C1 segment of cervical spinal cord (tissue), 14 donors: ENCODE measurements around the gene MRTFA.

Experiments
- DNase-seq, 14 donors: peaks; one replicate each; lab custom pipeline; 2025; lab: John Stamatoyannopoulos, UW

MRTFA gene

GRCh38 chr22:40432157-40432556, 204.4 kb downstream of the MRTFA start:
- peak in 1 of 14 donors; percentile 47 for DNase-seq

DNA sequence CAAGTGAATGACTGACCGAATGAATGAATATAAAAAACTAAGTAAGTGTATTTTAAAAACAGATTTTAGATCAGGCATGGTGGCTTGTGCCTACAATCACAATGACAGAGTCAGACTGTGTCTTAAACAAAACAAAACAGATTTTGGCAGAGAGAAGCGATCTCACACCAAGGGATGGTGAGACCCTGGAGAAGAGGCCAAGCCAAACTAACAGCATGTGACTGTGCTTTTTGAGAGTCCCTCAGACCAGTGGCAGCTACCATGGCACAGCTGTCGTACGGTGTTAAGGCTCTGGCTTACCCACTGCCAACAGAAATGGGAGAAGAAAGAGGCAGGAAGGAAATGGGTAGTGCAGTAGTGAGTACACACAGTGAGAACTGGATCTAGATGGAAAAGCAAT, 205.5 kb downstream of the MRTFA start:
- DNase-seq, result no peak

DNA sequence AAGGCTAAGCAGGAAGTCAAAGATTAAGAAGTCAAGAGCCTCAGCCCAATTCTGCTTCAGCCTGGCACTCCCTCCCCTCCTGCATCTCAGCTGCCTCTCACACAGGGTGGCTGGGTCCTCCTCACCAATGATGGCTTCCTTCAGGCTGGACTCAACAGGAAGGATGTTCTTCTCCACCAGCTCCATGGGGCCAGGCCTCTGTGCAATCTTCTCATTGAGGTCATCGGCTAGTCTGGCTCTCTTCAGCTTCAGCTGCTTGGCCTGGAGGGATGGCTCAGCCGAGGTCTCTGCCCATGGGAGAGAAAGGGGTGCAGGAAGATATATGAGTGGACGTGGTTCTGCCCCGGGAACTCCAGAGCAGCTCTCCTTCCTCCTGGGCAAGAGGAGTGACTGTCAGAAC, 207.0 kb downstream of the MRTFA start:
- DNase-seq, result no peak

- DNase-seq, result no peak
These were observed 207.7 kb downstream of the MRTFA start for GRCh38 chr22:40428796-40429195.

DNA sequence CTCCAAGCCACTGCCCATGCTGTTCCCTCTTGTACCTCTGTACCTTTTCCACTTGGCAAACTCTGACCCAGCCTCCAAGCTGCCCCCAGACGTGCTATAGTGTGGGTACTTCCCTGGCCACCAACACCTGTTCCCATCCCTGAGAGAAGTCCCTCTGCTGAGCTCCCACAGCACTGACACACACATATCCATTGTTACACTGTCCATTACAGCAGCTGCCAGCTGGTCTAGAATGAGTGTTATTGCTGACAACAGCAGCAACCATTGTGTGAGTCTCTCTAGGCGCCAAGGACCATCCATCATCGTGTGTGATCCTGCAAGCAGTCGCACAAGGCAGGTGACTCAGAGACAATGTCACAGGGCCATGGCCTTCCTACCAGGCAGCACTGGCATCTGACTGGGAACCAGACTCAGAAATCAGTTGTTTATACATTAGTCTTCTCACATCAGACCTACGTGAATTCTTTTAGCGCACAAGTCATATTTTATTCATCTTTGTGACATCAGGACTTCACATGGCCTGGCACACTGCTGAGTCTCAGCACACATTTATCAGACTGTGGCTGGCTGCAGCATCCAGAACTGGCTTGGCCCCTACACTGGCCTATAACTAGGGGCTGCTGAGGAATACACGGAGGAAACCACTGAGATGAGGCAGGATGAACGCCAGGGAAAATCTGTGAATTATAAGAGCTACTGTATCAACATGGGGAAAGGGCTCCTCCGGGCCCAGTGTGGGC, 209.8 kb downstream of the MRTFA start:
- peak in 11 of 14 donors; percentile 51 to 90 (median 78) for DNase-seq

DNA sequence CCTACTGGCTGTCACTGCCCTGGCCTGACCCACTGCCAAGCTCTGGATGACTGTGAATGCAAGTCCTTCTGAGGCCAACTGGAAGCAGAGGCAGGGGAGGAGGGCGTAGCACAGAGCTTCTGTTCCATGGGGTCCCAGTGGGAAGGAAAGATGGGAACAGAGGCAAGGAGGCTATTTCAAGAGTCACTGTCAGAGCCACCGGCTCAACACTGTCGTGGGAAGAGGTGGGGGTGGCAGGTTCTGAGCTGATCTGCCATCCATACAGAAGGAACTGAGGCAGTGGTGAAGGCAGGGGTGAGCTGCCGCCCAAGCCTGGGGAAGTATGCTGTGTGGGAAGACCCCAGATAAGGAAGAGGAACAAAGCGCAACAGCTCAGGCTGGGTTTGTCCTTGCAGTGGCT, 211.4 kb downstream of the MRTFA start:
- no peak for DNase-seq

DNA sequence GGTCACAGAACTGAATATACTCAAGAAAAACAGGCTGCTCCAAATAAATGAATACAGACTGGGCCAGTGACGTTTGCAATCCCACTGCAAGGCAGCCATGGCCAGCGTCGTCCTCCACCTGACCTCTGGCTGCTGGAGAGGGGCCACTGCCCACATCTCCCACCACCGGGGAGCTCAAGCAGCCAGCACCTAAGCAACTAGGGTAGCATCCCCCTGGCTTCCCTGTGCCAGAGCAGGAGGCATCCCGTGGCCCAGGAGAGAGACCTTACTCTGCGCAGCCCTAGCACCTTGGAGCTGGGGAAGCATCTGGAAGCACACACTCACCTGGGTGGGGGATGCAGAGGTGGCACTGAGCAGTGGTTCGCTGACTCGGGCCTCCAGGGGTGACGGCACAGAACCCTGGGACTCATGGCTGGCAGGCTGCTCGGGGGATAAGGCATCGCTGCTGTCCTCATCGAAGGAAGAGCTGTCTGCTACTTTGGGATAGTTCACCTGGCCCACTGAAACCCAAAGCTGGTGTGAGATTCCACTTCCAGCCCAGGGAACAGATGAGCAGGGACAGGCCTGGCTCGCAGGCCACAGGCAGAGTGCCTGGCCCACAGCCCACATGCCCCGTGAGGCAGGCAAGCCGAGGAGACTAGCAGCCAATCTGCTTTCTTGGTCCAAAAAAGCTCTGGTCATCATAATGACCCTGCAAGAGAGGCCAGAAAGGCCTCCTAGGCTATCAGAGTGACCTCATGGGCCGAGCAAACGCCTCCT, 212.5 kb downstream of the MRTFA start:
- peak in 1 of 14 donors; percentile 13 for DNase-seq

- DNase-seq, result no peak
These were observed 213.2 kb downstream of the MRTFA start for GRCh38 chr22:40423310-40423688.

GRCh38 chr22:40422558-40423309, 213.8 kb downstream of the MRTFA start:
- DNase-seq, result no peak

- no peak for DNase-seq
These were observed 214.6 kb downstream of the MRTFA start for GRCh38 chr22:40421941-40422340.

- DNase-seq, result no peak
These were observed 215.5 kb downstream of the MRTFA start for GRCh38 chr22:40421082-40421350.

DNA sequence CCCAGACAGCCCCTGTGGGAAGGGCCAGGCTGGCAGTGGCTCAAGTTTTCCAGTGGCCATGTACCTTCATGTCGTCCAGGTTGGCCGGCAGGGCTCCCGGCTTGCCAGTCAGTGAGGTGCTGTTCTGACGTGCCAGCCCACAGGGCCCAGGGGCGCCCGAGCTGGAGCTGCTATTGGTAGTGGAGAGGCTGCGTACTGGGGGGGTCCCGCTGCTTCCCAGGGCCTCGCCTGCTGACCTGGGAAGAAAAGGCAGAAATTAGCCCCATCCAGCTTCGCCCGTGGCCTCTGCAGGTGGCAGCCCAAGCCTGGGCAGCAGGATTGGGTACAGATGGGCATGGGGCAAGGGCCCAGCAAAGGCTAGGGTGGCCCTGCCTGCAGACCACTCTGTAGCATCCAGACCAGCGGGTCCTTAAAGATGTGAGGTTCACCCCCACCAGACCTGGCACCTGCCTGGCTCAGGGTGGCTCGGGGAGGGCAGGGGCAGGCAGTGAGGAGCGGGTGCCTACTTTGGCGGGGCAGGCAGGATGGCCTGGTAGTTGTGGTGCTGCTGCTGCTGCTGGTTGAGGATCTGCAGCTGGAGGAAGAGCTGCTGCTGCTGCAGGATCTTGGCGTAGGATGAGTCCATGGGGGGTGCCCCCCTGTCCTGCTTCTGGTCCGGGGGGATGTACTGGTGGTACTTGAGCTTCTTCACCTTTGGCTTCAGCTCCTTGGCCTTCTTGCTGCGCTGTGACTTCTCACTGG, 216.0 kb downstream of the MRTFA start:
- no peak for DNase-seq

GRCh38 chr22:40419718-40420117, 216.8 kb downstream of the MRTFA start:
- no peak for DNase-seq

GRCh38 chr22:40418366-40419201, 217.9 kb downstream of the MRTFA start:
- peak in 5 of 14 donors; percentile 10 to 34 (median 22) for DNase-seq

GRCh38 chr22:40417881-40418280, 218.6 kb downstream of the MRTFA start:
- DNase-seq, result no peak

DNA sequence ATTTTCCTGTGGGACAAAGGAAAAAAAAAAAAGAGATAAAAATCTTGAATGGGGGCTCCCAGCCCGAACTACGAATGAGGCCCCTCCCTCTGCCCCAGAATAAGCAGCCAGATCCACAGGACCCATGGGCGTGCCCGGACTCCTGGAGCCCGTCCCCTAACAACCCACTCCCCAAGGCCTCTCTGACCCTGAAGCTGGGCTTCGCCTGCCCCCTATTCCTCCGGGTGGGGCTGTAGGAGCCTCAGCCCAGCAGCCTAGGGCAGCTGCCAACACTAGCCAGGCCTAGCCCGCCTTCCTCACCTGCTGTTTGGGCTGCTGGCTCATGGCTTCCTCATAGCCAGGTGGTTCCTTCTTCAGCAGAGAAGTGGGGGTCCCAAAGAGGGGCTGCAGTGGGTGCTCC, 219.5 kb downstream of the MRTFA start:
- no peak for DNase-seq

DNA sequence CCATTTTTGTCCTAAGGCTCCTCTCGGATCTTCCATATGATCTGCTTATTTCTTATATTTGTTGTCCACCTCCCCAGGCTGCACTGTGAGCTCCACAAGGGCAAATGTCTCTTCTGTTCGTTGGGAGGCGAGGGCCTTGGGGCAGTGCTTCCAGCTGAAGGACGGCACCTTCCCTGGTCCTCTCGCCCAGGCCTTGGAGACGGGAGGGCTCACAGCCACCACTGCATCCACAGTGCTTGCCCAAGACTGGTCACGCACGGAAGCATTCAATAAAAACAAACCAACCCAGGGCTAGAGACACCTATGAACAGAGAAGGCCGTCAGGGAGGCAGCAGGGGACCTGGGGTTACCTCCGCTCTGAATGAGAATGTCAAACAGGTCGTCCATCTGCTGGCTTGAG, 219.9 kb downstream of the MRTFA start:
- DNase-seq, result no peak

GRCh38 chr22:40416267-40416570, 220.3 kb downstream of the MRTFA start:
- DNase-seq, result no peak

- DNase-seq, result peak in 1 of 14 donors; percentile 18
These were observed 220.8 kb downstream of the MRTFA start for GRCh38 chr22:40415531-40416266.

DNA sequence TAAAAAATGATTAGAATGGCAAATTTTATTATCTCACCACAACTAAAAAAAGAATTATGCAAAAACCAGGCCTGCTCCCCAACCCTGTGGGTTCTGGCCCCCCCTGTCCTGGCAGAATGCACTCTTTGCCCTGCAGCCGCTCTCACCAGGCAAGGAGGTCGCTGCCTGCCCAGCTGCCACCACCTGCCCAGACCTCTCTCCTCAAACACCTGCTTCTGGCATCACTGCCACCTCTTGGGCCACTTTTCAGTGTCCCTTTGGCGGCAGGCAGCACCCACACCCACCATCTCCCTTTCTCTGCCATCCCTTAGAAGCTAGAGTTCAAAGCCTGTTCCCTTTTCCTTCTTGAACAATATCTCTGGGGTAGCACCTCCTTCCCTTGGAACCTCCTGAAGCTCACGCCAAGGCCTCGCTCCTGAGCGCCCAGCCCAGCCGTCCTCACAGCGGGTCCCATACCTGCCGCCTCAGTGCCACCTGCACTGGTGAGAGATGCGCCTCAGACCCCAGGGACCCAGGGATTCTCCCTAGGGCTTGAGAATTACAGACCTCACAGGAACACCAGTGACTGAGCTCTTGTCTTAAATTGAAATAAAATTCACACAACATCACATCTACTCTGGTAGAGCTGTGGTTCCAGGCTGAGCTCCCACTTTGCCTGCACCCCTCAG, 221.5 kb downstream of the MRTFA start:
- no peak for DNase-seq
